ENCODE data around the gene GYPA.
"Not testable (repeated sequence)": the region's sequence is repeated elsewhere in the genome, so short reads cannot be mapped to it uniquely, and the experiment has no call there.

GYPA gene

GRCh38 chr4:144178414-144178813 lies 37.9 kb upstream of the GYPA start:
- peak; percentile 57 for DNase-seq (ENCODE audit: low read depth)
- no peak overlapping the region for H3K4me3 ChIP-seq (ENCODE audit: low read depth, low read length)
- no peak for TF ChIP-seq CTCF (conservative IDR thresholded peaks at IDR 0.05; ENCODE audit: low read depth, low read length)

- H3K4me3 ChIP-seq (ENCODE audit: low read depth, low read length): no peak overlapping the region
- peak; percentile 66 for DNase-seq (ENCODE audit: low read depth)
- no peak for TF ChIP-seq CTCF (conservative IDR thresholded peaks at IDR 0.05; ENCODE audit: low read depth, low read length)
These were observed 36.0 kb upstream of the GYPA start for GRCh38 chr4:144176476-144176875.

GRCh38 chr4:144174401-144175067 lies 34.0 kb upstream of the GYPA start:
- no peak overlapping the region for H3K4me3 ChIP-seq (ENCODE audit: low read depth, low read length)
- TF ChIP-seq CTCF (conservative IDR thresholded peaks at IDR 0.05; ENCODE audit: low read depth, low read length): peak; percentile 45
- DNase-seq (ENCODE audit: low read depth): peak; percentile 84

- DNase-seq (ENCODE audit: low read depth): no peak
- H3K4me3 ChIP-seq (ENCODE audit: low read depth, low read length): no peak overlapping the region
- TF ChIP-seq CTCF (conservative IDR thresholded peaks at IDR 0.05; ENCODE audit: low read depth, low read length): no peak
These were observed 31.2 kb upstream of the GYPA start for GRCh38 chr4:144171697-144172096.

GRCh38 chr4:144169211-144169610 lies 28.7 kb upstream of the GYPA start:
- no peak for TF ChIP-seq CTCF (conservative IDR thresholded peaks at IDR 0.05; ENCODE audit: low read depth, low read length)
- no peak for DNase-seq (ENCODE audit: low read depth)
- H3K4me3 ChIP-seq (ENCODE audit: low read depth, low read length): no peak overlapping the region

GRCh38 chr4:144154044-144154443 lies 13.5 kb upstream of the GYPA start:
- TF ChIP-seq CTCF (conservative IDR thresholded peaks at IDR 0.05; ENCODE audit: low read depth, low read length): no peak
- no peak overlapping the region for H3K4me3 ChIP-seq (ENCODE audit: low read depth, low read length)
- no peak for DNase-seq (ENCODE audit: low read depth)

GRCh38 chr4:144142690-144143326 lies 2.3 kb upstream of the GYPA start:
- TF ChIP-seq CTCF (conservative IDR thresholded peaks at IDR 0.05; ENCODE audit: low read depth, low read length): peak; percentile 69
- not testable (repeated sequence) for H3K4me3 ChIP-seq (ENCODE audit: low read depth, low read length)
- DNase-seq (ENCODE audit: low read depth): peak; percentile 41
